ENCODE data around the gene ERGIC3.
"Not testable (repeated sequence)": the region's sequence is repeated elsewhere in the genome, so short reads cannot be mapped to it uniquely, and the experiment has no call there.

Gene ERGIC3

GRCh38 chr20:35523298-35523888, 18.5 kb upstream of the ERGIC3 start:
- no peaks in the 10 kb centered on the region for H3K36me3 ChIP-seq (ENCODE audit: control insufficient read depth, insufficient read depth, low read length)

GRCh38 chr20:35525639-35526038, 16.2 kb upstream of the ERGIC3 start:
- Histone ChIP-seq H3K4me1 (ENCODE audit: control insufficient read depth, insufficient read depth, low read length) (no peaks in the 10 kb centered on the region), H3K4me3 (ENCODE audit: low read depth, low read length) (no peak overlapping the region), H3K9me3 (ENCODE audit: control insufficient read depth, insufficient read depth, low read depth, low read length) (peaks cover 3% of the 10 kb centered on the region; the same call in 1 of the 2 replicates), H3K36me3 (ENCODE audit: control insufficient read depth, insufficient read depth, low read length) (no peaks in the 10 kb centered on the region), H3K9ac (ENCODE audit: low read length) (no peak overlapping the region), H3K27me3 (ENCODE audit: control insufficient read depth, insufficient read depth, low read length) (no peaks in the 10 kb centered on the region), H3K27ac (ENCODE audit: low read depth, low read length) (no peak overlapping the region)

More at GRCh38 chr20:35523298-35523888, 18.5 kb upstream of the ERGIC3 start:
- H3K9ac ChIP-seq (ENCODE audit: low read length), result no peak overlapping the region
- H3K4me3 ChIP-seq (ENCODE audit: low read depth, low read length), result no peak overlapping the region
- no peaks in the 10 kb centered on the region for H3K27me3 ChIP-seq (ENCODE audit: control insufficient read depth, insufficient read depth, low read length)
- H3K4me1 ChIP-seq (ENCODE audit: control insufficient read depth, insufficient read depth, low read length), result no peaks in the 10 kb centered on the region
- peaks cover 3% of the 10 kb centered on the region; the same call in 1 of the 2 replicates for H3K9me3 ChIP-seq (ENCODE audit: control insufficient read depth, insufficient read depth, low read depth, low read length)
- no peak overlapping the region for H3K27ac ChIP-seq (ENCODE audit: low read depth, low read length)

DNA sequence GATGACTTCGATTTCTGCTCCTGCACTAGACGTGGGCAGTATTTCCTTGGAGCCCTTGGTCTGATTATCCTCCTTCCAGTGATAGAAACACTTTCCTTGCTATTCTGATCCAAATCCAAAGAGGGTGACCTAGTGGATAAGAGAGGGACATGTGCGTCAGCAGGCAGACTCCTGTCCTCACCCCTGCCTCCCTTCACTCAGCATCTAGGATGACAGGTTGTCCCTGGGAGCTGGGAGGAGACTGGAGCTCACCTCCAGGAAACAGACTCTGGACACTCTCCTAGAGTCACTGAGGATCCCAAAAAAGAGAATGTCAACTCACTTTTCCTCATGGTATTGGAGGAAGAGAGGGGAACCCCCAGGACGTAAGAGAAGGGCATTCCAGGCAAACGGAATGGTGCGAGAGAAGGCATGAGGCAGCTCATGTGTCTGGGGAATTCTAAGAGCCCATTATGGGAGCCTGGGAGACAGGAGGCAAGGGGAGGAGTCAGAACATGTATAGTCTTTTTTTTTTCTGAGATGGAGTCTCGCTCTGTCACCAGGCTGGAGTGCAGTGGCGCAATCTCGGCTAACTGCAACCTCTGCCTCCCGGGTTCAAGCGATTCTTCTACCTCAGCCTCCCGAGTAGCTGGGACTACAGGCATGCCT, 14.6 kb upstream of the ERGIC3 start:
- Histone ChIP-seq H3K27me3 (ENCODE audit: control insufficient read depth, insufficient read depth, low read length) (no peaks in the 10 kb centered on the region), H3K4me3 (ENCODE audit: low read depth, low read length) (no peak overlapping the region), H3K27ac (ENCODE audit: low read depth, low read length) (no peak overlapping the region)

DNA sequence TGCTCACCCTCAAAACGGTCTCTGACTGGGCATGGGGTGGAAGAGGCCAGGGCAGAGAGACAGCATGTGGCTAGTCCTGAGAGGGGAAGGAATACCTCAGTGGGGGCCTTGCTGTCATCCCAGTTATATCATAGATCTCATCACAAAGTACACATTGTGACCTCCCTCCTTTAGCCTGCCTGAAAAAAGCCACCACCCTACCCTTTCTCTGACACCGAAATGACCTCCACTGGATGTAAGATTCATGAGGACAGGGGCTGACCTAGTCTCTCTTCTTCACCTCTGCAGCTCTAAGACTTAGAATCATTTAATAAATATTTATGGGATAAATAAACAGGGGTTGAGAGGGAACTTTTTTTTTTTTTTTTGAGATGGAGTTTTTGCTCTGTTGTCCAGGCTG, 12.3 kb upstream of the ERGIC3 start, which contains the start of gene C20orf173:
C20orf173 (minus strand) TSS at position 101 of the 400 bp plus-strand sequence. CDS start 279 bp downstream, outside the sequence.
- Histone ChIP-seq H3K4me3 (ENCODE audit: low read depth, low read length) (no peak within 1 kb of the TSS), H3K27me3 (ENCODE audit: control insufficient read depth, insufficient read depth, low read length) (no peaks in the 10 kb centered on the region), H3K9ac (ENCODE audit: low read length) (no peak within 1 kb of the TSS), H3K27ac (ENCODE audit: low read depth, low read length) (no peak within 1 kb of the TSS), H3K9me3 (ENCODE audit: control insufficient read depth, insufficient read depth, low read depth, low read length) (peaks cover 3% of the 10 kb centered on the region; the same call in 1 of the 2 replicates), H3K36me3 (ENCODE audit: control insufficient read depth, insufficient read depth, low read length) (no peaks in the 10 kb centered on the region), H3K4me1 (ENCODE audit: control insufficient read depth, insufficient read depth, low read length) (no peaks in the 10 kb centered on the region)

More for the DNA sequence above, 14.6 kb upstream of the ERGIC3 start:
- Histone ChIP-seq H3K36me3 (ENCODE audit: control insufficient read depth, insufficient read depth, low read length) (no peaks in the 10 kb centered on the region), H3K4me1 (ENCODE audit: control insufficient read depth, insufficient read depth, low read length) (no peaks in the 10 kb centered on the region), H3K9ac (ENCODE audit: low read length) (no peak overlapping the region), H3K9me3 (ENCODE audit: control insufficient read depth, insufficient read depth, low read depth, low read length) (peaks cover 3% of the 10 kb centered on the region; the same call in 1 of the 2 replicates)

- Histone ChIP-seq H3K4me1 (ENCODE audit: control insufficient read depth, insufficient read depth, low read length) (peaks cover 5% of the 10 kb centered on the region; the same call in 1 of the 2 replicates), H3K27me3 (ENCODE audit: control insufficient read depth, insufficient read depth, low read length) (no peaks in the 10 kb centered on the region), H3K9me3 (ENCODE audit: control insufficient read depth, insufficient read depth, low read depth, low read length) (no peaks in the 10 kb centered on the region), H3K9ac (ENCODE audit: low read length) (peak overlapping the region; percentile 67), H3K4me3 (ENCODE audit: low read depth, low read length) (peak overlapping the region; percentile 50), H3K36me3 (ENCODE audit: control insufficient read depth, insufficient read depth, low read length) (peaks cover 8% of the 10 kb centered on the region; the same call in 1 of the 2 replicates), H3K27ac (ENCODE audit: low read depth, low read length) (no peak overlapping the region)
Measured at GRCh38 chr20:35539756-35540212, 2.1 kb upstream of the ERGIC3 start.

DNA sequence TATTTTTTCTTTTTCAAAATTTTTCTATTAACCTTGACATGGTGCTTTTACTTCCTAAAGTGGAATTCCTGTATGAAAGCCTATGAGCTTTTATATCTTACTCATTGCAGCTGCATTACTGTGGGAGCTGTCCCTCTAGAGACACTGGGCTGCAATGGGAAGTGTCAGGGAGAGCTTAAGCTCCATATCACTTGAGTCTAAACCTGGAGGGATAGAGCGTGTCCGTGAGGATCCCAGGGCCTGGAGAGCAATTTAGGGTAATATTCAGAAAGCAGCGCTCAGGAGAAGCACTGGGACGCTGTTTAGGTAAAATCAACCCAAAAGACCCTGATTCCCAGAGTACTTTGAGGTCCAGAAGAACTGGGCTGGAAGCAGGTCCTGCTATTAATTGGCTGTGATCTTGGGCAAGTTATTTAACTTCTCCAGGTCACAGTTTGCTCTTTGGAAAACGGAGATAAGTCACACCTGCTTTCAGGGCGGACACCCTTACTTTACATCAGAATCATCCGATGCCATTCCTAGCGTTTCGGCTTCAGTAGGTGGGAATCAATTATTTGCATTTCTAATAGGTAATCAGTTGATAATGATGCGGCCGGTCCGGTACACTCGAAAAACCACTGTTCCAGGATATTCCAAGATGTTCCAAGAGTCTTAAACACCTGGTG, 628 bp upstream of the ERGIC3 start:
- Histone ChIP-seq H3K27ac (ENCODE audit: low read depth, low read length) (no peak overlapping the region), H3K27me3 (ENCODE audit: control insufficient read depth, insufficient read depth, low read length) (no peaks in the 10 kb centered on the region), H3K9me3 (ENCODE audit: control insufficient read depth, insufficient read depth, low read depth, low read length) (no peaks in the 10 kb centered on the region), H3K36me3 (ENCODE audit: control insufficient read depth, insufficient read depth, low read length) (peaks cover 17% of the 10 kb centered on the region), H3K4me1 (ENCODE audit: control insufficient read depth, insufficient read depth, low read length) (peaks cover 5% of the 10 kb centered on the region; the same call in 1 of the 2 replicates), H3K4me3 (ENCODE audit: low read depth, low read length) (peak overlapping the region; percentile 95), H3K9ac (ENCODE audit: low read length) (no peak overlapping the region)

DNA sequence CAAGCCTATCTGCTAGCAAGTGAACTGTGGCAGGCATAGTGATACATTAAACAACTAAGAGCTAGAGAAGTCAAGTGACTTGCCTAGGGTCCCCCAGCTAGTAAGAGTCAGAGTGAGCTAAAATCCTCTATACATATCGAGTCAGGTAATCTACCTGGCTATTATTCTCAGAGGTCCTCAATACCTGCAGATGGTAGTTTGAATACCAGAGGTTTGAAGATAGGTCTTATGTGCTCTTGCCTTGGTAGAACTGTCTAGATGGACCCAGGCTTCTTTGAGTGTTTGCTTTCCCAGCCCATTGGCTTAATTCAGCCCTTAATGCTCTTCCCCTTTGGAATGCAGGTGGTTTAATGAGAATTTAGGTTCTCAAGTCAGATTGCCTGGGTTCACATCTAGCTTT, 1.1 kb downstream of the ERGIC3 start:
- no peak overlapping the region for H3K27ac ChIP-seq (ENCODE audit: low read depth, low read length)
- H3K9ac ChIP-seq (ENCODE audit: low read length), result no peak overlapping the region
- H3K4me1 ChIP-seq (ENCODE audit: control insufficient read depth, insufficient read depth, low read length), result peaks cover 5% of the 10 kb centered on the region; the same call in 1 of the 2 replicates
- H3K36me3 ChIP-seq (ENCODE audit: control insufficient read depth, insufficient read depth, low read length), result peaks cover 34% of the 10 kb centered on the region
- H3K9me3 ChIP-seq (ENCODE audit: control insufficient read depth, insufficient read depth, low read depth, low read length), result no peaks in the 10 kb centered on the region
- peak overlapping the region; percentile 95 for H3K4me3 ChIP-seq (ENCODE audit: low read depth, low read length)
- no peaks in the 10 kb centered on the region for H3K27me3 ChIP-seq (ENCODE audit: control insufficient read depth, insufficient read depth, low read length)

- H3K9ac ChIP-seq (ENCODE audit: low read length), result no peak overlapping the region
- H3K4me1 ChIP-seq (ENCODE audit: control insufficient read depth, insufficient read depth, low read length), result peaks cover 5% of the 10 kb centered on the region; the same call in 1 of the 2 replicates
- peaks cover 48% of the 10 kb centered on the region for H3K36me3 ChIP-seq (ENCODE audit: control insufficient read depth, insufficient read depth, low read length)
- no peak overlapping the region for H3K4me3 ChIP-seq (ENCODE audit: low read depth, low read length)
- H3K27ac ChIP-seq (ENCODE audit: low read depth, low read length), result no peak overlapping the region
- H3K9me3 ChIP-seq (ENCODE audit: control insufficient read depth, insufficient read depth, low read depth, low read length), result no peaks in the 10 kb centered on the region
- H3K27me3 ChIP-seq (ENCODE audit: control insufficient read depth, insufficient read depth, low read length), result no peaks in the 10 kb centered on the region
Measured at GRCh38 chr20:35544436-35544835, 2.6 kb downstream of the ERGIC3 start.

DNA sequence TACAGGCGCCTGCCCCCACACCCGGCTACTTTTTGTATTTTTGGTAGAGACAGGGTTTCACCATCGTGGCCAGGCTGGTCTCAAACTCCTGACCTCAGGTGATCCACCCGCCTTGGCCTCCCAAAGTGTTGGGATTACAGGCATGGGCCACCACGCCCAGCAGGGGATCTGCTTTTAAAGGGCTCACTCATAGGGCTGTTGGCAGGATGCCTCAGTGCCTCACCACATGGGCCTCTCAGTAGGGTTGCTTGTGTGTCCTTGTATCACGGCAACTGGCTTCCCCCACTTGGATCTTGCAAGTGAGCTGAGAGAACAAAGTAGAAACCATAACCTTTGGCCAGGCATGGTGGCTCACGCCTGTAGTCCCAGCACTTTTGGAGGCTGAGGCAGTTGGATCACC, 3.1 kb downstream of the ERGIC3 start:
- H3K4me3 ChIP-seq (ENCODE audit: low read depth, low read length); H3K9me3 ChIP-seq (ENCODE audit: control insufficient read depth, insufficient read depth, low read depth, low read length); H3K4me1 ChIP-seq (ENCODE audit: control insufficient read depth, insufficient read depth, low read length); H3K27me3 ChIP-seq (ENCODE audit: control insufficient read depth, insufficient read depth, low read length); H3K27ac ChIP-seq (ENCODE audit: low read depth, low read length); H3K9ac ChIP-seq (ENCODE audit: low read length): not testable (repeated sequence)
- peaks cover 52% of the 10 kb centered on the region for H3K36me3 ChIP-seq (ENCODE audit: control insufficient read depth, insufficient read depth, low read length)

GRCh38 chr20:35546127-35546526, 4.2 kb downstream of the ERGIC3 start:
- no peaks in the 10 kb centered on the region for H3K27me3 ChIP-seq (ENCODE audit: control insufficient read depth, insufficient read depth, low read length)
- H3K4me3 ChIP-seq (ENCODE audit: low read depth, low read length), result no peak overlapping the region
- H3K9me3 ChIP-seq (ENCODE audit: control insufficient read depth, insufficient read depth, low read depth, low read length), result no peaks in the 10 kb centered on the region
- H3K27ac ChIP-seq (ENCODE audit: low read depth, low read length), result no peak overlapping the region
- peaks cover 4% of the 10 kb centered on the region; the same call in 1 of the 2 replicates for H3K4me1 ChIP-seq (ENCODE audit: control insufficient read depth, insufficient read depth, low read length)
- peaks cover 60% of the 10 kb centered on the region for H3K36me3 ChIP-seq (ENCODE audit: control insufficient read depth, insufficient read depth, low read length)
- H3K9ac ChIP-seq (ENCODE audit: low read length), result no peak overlapping the region

GRCh38 chr20:35547329-35547728, 5.5 kb downstream of the ERGIC3 start:
- Histone ChIP-seq H3K36me3 (ENCODE audit: control insufficient read depth, insufficient read depth, low read length) (peaks cover 72% of the 10 kb centered on the region), H3K4me3 (ENCODE audit: low read depth, low read length) (no peak overlapping the region), H3K9ac (ENCODE audit: low read length) (no peak overlapping the region), H3K4me1 (ENCODE audit: control insufficient read depth, insufficient read depth, low read length) (no peaks in the 10 kb centered on the region), H3K9me3 (ENCODE audit: control insufficient read depth, insufficient read depth, low read depth, low read length) (no peaks in the 10 kb centered on the region), H3K27me3 (ENCODE audit: control insufficient read depth, insufficient read depth, low read length) (no peaks in the 10 kb centered on the region), H3K27ac (ENCODE audit: low read depth, low read length) (no peak overlapping the region)
